Measurements from ENCODE around the gene ACTR3. TPM values are rescaled to one million over a fixed set of nuclear protein-coding genes. Genes with fewer than 3 reads are reported as not detected.

The ACTR3 gene
- total RNA-seq, 1 experiment from 2014 or later: 169 TPM

- no peak overlapping the region for H3K4me3 Mint-ChIP-seq
- ChIA-PET POLR2A (no interaction called here), CTCF (no interaction called here)
- H3K27me3 Mint-ChIP-seq (ENCODE audit: low read depth): no peaks in the 10 kb centered on the region
- H3K27ac Mint-ChIP-seq: no peak overlapping the region
- H3K36me3 Mint-ChIP-seq: peaks cover 10% of the 10 kb centered on the region
- no peak for DNase-seq (ENCODE audit: low spot score)
- H3K4me1 Mint-ChIP-seq: no peaks in the 10 kb centered on the region
- no peak for TF ChIP-seq SOX15 (CRISPR knock-in tag; IDR thresholded peaks at IDR 0.05)
- TF ChIP-seq ZNF396 (CRISPR knock-in tag; IDR thresholded peaks at IDR 0.05; ENCODE audit: borderline replicate concordance): no peak
- TF ChIP-seq, protein P1, sequence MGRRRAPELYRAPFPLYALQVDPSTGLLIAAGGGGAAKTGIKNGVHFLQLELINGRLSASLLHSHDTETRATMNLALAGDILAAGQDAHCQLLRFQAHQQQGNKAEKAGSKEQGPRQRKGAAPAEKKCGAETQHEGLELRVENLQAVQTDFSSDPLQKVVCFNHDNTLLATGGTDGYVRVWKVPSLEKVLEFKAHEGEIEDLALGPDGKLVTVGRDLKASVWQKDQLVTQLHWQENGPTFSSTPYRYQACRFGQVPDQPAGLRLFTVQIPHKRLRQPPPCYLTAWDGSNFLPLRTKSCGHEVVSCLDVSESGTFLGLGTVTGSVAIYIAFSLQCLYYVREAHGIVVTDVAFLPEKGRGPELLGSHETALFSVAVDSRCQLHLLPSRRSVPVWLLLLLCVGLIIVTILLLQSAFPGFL (CRISPR knock-in tag; IDR thresholded peaks at IDR 0.05; ENCODE audit: borderline replicate concordance): no peak
- no peak for TF ChIP-seq EMX1 (CRISPR knock-in tag; IDR thresholded peaks at IDR 0.05)
- no peak for TF ChIP-seq OVOL2 (CRISPR knock-in tag; IDR thresholded peaks at IDR 0.05; ENCODE audit: borderline replicate concordance)
- TF ChIP-seq SMAD4 (CRISPR knock-in tag; IDR thresholded peaks at IDR 0.05): no peak
- TF ChIP-seq USF1 (CRISPR knock-in tag; IDR thresholded peaks at IDR 0.05): no peak
- TF ChIP-seq ZNF219 (CRISPR knock-in tag; IDR thresholded peaks at IDR 0.05; ENCODE audit: borderline replicate concordance): no peak
- TF ChIP-seq, protein P2, sequence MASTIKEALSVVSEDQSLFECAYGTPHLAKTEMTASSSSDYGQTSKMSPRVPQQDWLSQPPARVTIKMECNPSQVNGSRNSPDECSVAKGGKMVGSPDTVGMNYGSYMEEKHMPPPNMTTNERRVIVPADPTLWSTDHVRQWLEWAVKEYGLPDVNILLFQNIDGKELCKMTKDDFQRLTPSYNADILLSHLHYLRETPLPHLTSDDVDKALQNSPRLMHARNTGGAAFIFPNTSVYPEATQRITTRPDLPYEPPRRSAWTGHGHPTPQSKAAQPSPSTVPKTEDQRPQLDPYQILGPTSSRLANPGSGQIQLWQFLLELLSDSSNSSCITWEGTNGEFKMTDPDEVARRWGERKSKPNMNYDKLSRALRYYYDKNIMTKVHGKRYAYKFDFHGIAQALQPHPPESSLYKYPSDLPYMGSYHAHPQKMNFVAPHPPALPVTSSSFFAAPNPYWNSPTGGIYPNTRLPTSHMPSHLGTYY (CRISPR knock-in tag; IDR thresholded peaks at IDR 0.05): no peak
- H3K9me3 Mint-ChIP-seq: no peaks in the 10 kb centered on the region
- no peak for ATAC-seq
Measured at GRCh38 chr2:113920996-113921395, 31.1 kb downstream of the ACTR3 start.

DNA sequence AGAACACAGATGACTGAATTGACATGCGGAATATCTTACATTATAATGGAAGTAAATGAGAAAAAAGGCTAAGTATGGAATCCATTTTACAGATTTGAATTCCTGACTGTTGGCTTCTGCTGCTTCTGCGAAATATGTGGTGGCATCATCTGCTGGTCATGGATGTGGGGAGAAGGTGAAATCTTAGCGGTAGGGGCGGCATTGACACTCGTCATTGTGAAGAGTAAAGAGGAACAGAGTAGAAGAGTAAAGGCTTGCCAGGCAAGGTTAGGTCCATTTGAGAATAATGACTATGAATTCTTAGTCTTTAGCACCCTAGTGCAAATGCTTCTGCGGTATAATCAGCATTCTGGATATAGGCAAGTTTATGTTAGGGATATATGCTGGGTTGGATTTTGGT lies 32.4 kb downstream of the ACTR3 start:
- no peaks in the 10 kb centered on the region for H3K9me3 Mint-ChIP-seq
- no peaks in the 10 kb centered on the region for H3K27me3 Mint-ChIP-seq (ENCODE audit: low read depth)
- peaks cover 10% of the 10 kb centered on the region for H3K36me3 Mint-ChIP-seq
- ChIA-PET POLR2A (no interaction called here), CTCF (no interaction called here)
- no peaks in the 10 kb centered on the region for H3K4me1 Mint-ChIP-seq
- H3K4me3 Mint-ChIP-seq: no peak overlapping the region
- ATAC-seq (no peak), DNase-seq (ENCODE audit: low spot score) (no peak)
- TF ChIP-seq, protein P3, sequence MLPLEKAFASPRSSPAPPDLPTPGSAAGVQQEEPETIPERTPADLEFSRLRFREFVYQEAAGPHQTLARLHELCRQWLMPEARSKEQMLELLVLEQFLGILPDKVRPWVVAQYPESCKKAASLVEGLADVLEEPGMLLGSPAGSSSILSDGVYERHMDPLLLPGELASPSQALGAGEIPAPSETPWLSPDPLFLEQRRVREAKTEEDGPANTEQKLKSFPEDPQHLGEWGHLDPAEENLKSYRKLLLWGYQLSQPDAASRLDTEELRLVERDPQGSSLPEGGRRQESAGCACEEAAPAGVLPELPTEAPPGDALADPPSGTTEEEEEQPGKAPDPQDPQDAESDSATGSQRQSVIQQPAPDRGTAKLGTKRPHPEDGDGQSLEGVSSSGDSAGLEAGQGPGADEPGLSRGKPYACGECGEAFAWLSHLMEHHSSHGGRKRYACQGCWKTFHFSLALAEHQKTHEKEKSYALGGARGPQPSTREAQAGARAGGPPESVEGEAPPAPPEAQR (CRISPR knock-in tag; IDR thresholded peaks at IDR 0.05): no peak
- TF ChIP-seq MYBL2 (CRISPR knock-in tag; IDR thresholded peaks at IDR 0.05): no peak
- TF ChIP-seq, protein P4, sequence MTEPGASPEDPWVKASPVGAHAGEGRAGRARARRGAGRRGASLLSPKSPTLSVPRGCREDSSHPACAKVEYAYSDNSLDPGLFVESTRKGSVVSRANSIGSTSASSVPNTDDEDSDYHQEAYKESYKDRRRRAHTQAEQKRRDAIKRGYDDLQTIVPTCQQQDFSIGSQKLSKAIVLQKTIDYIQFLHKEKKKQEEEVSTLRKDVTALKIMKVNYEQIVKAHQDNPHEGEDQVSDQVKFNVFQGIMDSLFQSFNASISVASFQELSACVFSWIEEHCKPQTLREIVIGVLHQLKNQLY (CRISPR knock-in tag; IDR thresholded peaks at IDR 0.05): no peak
- no peak overlapping the region for H3K27ac Mint-ChIP-seq

- Mint-ChIP-seq H3K36me3 (peaks cover 5% of the 10 kb centered on the region), H3K9me3 (no peaks in the 10 kb centered on the region), H3K27me3 (ENCODE audit: low read depth) (no peaks in the 10 kb centered on the region), H3K4me1 (no peaks in the 10 kb centered on the region), H3K27ac (no peak overlapping the region), H3K4me3 (no peak overlapping the region)
- DNase-seq (ENCODE audit: low spot score): no peak
- no peak for ATAC-seq
- ChIA-PET CTCF (no interaction called here), POLR2A (no interaction called here)
- TF ChIP-seq ZNF416 (CRISPR knock-in tag; IDR thresholded peaks at IDR 0.05) (no peak), CDX4 (CRISPR knock-in tag; IDR thresholded peaks at IDR 0.05; ENCODE audit: borderline replicate concordance) (no peak), HMGA2 (CRISPR knock-in tag; IDR thresholded peaks at IDR 0.05) (no peak), ESRRA (CRISPR knock-in tag; IDR thresholded peaks at IDR 0.05; ENCODE audit: borderline replicate concordance) (no peak), MYBL2 (CRISPR knock-in tag; IDR thresholded peaks at IDR 0.05) (no peak), ZNF232 (CRISPR knock-in tag; IDR thresholded peaks at IDR 0.05) (no peak), NFATC4 (CRISPR knock-in tag; IDR thresholded peaks at IDR 0.05) (no peak), RORB (CRISPR knock-in tag; IDR thresholded peaks at IDR 0.05) (no peak)
- TF ChIP-seq, protein P5, sequence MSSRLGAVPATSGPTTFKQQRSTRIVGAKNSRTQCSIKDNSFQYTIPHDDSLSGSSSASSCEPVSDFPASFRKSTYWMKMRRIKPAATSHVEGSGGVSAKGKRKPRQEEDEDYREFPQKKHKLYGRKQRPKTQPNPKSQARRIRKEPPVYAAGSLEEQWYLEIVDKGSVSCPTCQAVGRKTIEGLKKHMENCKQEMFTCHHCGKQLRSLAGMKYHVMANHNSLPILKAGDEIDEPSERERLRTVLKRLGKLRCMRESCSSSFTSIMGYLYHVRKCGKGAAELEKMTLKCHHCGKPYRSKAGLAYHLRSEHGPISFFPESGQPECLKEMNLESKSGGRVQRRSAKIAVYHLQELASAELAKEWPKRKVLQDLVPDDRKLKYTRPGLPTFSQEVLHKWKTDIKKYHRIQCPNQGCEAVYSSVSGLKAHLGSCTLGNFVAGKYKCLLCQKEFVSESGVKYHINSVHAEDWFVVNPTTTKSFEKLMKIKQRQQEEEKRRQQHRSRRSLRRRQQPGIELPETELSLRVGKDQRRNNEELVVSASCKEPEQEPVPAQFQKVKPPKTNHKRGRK (CRISPR knock-in tag; IDR thresholded peaks at IDR 0.05; ENCODE audit: borderline replicate concordance): no peak
- TF ChIP-seq, protein P6, sequence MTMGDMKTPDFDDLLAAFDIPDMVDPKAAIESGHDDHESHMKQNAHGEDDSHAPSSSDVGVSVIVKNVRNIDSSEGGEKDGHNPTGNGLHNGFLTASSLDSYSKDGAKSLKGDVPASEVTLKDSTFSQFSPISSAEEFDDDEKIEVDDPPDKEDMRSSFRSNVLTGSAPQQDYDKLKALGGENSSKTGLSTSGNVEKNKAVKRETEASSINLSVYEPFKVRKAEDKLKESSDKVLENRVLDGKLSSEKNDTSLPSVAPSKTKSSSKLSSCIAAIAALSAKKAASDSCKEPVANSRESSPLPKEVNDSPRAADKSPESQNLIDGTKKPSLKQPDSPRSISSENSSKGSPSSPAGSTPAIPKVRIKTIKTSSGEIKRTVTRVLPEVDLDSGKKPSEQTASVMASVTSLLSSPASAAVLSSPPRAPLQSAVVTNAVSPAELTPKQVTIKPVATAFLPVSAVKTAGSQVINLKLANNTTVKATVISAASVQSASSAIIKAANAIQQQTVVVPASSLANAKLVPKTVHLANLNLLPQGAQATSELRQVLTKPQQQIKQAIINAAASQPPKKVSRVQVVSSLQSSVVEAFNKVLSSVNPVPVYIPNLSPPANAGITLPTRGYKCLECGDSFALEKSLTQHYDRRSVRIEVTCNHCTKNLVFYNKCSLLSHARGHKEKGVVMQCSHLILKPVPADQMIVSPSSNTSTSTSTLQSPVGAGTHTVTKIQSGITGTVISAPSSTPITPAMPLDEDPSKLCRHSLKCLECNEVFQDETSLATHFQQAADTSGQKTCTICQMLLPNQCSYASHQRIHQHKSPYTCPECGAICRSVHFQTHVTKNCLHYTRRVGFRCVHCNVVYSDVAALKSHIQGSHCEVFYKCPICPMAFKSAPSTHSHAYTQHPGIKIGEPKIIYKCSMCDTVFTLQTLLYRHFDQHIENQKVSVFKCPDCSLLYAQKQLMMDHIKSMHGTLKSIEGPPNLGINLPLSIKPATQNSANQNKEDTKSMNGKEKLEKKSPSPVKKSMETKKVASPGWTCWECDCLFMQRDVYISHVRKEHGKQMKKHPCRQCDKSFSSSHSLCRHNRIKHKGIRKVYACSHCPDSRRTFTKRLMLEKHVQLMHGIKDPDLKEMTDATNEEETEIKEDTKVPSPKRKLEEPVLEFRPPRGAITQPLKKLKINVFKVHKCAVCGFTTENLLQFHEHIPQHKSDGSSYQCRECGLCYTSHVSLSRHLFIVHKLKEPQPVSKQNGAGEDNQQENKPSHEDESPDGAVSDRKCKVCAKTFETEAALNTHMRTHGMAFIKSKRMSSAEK (CRISPR knock-in tag; IDR thresholded peaks at IDR 0.05; ENCODE audit: borderline replicate concordance): no peak
Measured at GRCh38 chr2:113922784-113923183, 32.9 kb downstream of the ACTR3 start.

Data from WTC11 (cell line).